ENCODE measurements around the gene TEX2.

The TEX2 gene

DNA sequence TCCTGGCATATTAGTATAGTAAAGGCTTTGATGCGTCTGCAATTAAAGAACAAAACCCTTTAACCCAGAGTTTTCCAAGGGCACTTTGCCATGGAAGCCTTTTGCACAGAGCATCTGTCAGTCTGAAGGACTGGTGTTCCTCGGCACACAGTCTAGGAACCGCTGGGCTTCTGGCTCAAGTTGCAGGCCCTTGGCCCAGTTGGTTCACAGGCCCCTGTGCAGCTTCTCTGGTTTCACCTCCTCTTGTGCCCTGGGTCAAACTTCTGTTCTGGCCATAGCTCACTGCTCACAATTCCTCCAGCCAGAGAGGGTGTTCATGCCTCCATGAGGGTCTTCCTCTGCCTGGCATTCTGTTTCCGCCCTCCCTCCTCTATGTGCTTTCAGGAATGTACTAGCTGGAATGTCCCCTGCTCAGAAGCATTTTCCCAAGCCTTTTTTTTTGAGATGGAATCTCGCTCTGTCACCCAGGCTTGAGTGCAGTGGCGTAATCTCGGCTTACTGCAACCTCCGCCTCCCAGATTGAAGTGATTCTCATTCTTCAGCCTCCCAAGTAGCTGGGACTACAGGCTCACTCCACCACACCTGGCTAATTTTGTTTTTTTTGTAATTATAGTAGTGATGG, 34.5 kb upstream of the TEX2 start:
- no peak overlapping the region for H3K4me3 ChIP-seq (ENCODE audit: low read depth, low read length)
- DNase-seq (ENCODE audit: low read depth, low spot score) = no peak
- TF ChIP-seq, protein P1, sequence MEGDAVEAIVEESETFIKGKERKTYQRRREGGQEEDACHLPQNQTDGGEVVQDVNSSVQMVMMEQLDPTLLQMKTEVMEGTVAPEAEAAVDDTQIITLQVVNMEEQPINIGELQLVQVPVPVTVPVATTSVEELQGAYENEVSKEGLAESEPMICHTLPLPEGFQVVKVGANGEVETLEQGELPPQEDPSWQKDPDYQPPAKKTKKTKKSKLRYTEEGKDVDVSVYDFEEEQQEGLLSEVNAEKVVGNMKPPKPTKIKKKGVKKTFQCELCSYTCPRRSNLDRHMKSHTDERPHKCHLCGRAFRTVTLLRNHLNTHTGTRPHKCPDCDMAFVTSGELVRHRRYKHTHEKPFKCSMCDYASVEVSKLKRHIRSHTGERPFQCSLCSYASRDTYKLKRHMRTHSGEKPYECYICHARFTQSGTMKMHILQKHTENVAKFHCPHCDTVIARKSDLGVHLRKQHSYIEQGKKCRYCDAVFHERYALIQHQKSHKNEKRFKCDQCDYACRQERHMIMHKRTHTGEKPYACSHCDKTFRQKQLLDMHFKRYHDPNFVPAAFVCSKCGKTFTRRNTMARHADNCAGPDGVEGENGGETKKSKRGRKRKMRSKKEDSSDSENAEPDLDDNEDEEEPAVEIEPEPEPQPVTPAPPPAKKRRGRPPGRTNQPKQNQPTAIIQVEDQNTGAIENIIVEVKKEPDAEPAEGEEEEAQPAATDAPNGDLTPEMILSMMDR (IDR thresholded peaks at IDR 0.05; ENCODE audit: insufficient read depth, low read length, missing control alignments) = no peak
- ChIA-PET POLR2A (no interaction called here), CTCF (interaction anchor here (1.0 to 5.2 kb wide), 7 partner anchors 11 to 269 kb away, joined by 3 to 25 read pairs (median 6); no protein-coding TSS in a partner anchor)

DNA sequence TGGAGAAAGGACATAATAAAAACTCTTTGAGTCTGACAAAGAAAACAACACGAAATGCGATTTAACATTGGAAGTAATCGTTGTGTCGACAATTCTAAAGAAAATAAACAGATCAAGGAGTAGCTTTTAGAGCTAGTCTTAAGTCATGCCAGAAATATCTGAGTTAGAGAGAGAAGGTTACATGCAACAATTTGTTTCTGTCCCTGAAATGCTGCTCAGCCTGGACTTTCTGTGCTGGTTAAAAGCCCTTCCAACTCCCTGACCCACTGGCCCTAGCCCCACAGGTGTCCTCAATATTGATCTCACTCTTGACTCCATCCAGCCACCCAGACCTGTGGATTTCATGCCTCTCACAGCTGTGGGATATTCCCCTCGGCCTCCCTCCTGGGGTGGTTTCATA, 33.2 kb upstream of the TEX2 start:
- TF ChIP-seq, protein P1 (IDR thresholded peaks at IDR 0.05; ENCODE audit: insufficient read depth, low read length, missing control alignments) = no peak
- ChIA-PET POLR2A (no interaction called here), CTCF (interaction anchor here (0.7 to 5.2 kb wide), 7 partner anchors 10 to 163 kb away, joined by 3 to 25 read pairs (median 8); no protein-coding TSS in a partner anchor)

DNA sequence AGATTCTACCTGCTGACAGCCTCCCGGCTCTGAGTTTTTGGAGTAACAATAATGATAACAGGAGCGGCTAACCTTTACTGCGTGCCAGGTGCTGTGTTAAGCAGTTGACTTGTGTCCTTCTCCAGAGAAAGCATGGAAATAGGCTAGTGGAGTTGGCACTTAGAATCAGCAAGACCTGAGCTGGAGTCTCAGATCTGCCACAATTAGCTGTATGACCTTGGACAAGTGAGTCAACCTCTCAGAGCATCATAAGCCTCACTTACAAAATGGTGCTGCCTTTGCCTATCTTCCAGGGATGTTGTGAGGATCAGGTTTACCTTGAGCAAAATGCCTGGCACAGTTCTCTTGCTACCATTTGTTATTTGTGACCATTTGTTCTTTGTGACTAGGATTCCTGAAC, 32.1 kb upstream of the TEX2 start:
- ChIA-PET CTCF (interaction anchor here (0.6 kb wide), 1 partner anchor 67 kb away, joined by 3 read pairs; no protein-coding TSS in a partner anchor), POLR2A (no interaction called here)
- H3K4me3 ChIP-seq (ENCODE audit: low read depth, low read length) = no peak overlapping the region
- no peak for DNase-seq (ENCODE audit: low read depth, low spot score)
- TF ChIP-seq, protein P1 (IDR thresholded peaks at IDR 0.05; ENCODE audit: insufficient read depth, low read length, missing control alignments) = no peak

More for the DNA sequence above, 33.2 kb upstream of the TEX2 start:
- no peak overlapping the region for H3K4me3 ChIP-seq (ENCODE audit: low read depth, low read length)
- DNase-seq (ENCODE audit: low read depth, low spot score) = no peak

DNA sequence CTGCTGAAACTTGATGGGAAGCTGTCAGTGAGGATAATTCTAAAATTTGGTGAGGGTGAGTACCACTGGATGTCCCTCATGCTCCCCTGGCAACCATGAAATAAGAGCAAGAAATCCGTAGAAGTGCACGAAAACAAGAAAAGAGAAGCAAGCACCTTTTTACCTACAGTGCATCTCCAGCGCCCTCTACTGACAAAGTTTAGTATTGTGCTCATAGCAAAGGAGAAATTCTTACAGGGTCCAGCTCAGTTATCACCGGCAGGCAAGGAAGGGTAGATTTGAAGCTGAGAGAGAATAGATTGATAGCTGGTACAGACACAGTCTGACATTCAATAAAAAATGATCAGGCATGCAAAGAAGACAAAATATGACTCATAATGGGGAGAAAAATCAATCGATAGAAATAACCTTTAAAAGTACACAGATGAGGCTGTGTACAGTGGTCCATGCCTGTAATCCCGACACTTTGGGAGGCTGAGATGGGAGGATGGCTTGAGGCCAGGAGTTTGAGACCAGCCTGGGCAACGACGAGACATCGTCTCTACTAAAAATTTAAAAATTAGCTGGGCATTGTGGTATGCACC, 28.3 kb upstream of the TEX2 start:
- H3K4me3 ChIP-seq (ENCODE audit: low read depth, low read length) = no peak overlapping the region
- CTCF ChIA-PET = interaction anchor here (1.0 to 3.8 kb wide), 9 partner anchors 9 to 384 kb away, joined by 3 to 24 read pairs (median 7); partner anchors contain the start of gene GH1
- DNase-seq (ENCODE audit: low read depth, low spot score) = no peak
- TF ChIP-seq, protein P1 (IDR thresholded peaks at IDR 0.05; ENCODE audit: insufficient read depth, low read length, missing control alignments) = peak; percentile 7
- POLR2A ChIA-PET = no interaction called here

DNA sequence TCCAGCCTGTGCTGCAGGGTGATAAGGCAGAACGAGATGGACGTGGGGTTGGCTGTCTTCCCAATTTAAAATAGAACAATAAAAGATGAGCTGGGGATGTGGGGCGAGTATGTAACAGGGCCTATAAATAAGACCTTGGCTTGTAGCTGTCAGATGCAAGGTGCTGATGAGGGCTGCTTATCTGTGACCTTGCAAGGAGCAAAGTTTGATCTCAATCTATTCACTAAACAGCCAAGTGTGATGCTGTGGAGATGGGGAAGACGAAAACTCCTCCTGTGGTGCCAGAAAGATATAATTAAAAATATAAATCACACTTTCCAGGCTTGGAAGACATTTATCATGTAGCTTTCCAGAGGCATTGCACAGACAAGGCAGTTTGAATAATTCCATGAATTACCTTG, 26.7 kb upstream of the TEX2 start:
- ChIA-PET POLR2A (interaction anchor here (0.6 kb wide), 1 partner anchor 145 kb away, joined by 3 read pairs; no protein-coding TSS in a partner anchor), CTCF (interaction anchor here (0.7 to 3.8 kb wide), 10 partner anchors 9 to 371 kb away, joined by 3 to 24 read pairs (median 4); partner anchors contain the start of gene GH1)
- TF ChIP-seq, protein P1 (IDR thresholded peaks at IDR 0.05; ENCODE audit: insufficient read depth, low read length, missing control alignments) = no peak
- no peak for DNase-seq (ENCODE audit: low read depth, low spot score)
- no peak overlapping the region for H3K4me3 ChIP-seq (ENCODE audit: low read depth, low read length)

DNA sequence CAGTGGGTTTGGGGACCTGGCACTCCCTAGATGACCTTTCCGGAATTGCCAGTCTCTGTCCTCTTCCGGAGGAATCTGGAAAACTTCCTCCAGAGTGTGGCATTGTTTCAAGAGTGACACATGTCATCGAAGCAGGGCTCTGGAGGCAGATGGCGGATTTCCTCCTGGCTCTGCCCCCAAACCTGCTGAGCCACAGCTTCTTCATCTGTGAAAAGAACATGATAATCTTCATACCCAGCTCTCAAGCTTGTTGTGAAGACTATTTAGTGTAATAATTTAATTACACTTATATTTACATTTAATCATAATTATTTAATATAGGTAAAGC, 19.7 kb upstream of the TEX2 start:
- TF ChIP-seq, protein P1 (IDR thresholded peaks at IDR 0.05; ENCODE audit: insufficient read depth, low read length, missing control alignments) = no peak
- CTCF ChIA-PET = interaction anchor here (0.8 to 5.3 kb wide), 23 partner anchors 8 to 364 kb away, joined by 3 to 90 read pairs (median 7); partner anchors contain the start of genes GH1 and TEX2

More for the DNA sequence above, 19.7 kb upstream of the TEX2 start:
- DNase-seq (ENCODE audit: low read depth, low spot score) = no peak
- H3K4me3 ChIP-seq (ENCODE audit: low read depth, low read length) = no peak overlapping the region
- POLR2A ChIA-PET = interaction anchor here (2.1 kb wide), 1 partner anchor 137 kb away, joined by 12 read pairs; no protein-coding TSS in a partner anchor
